ENCODE results near the gene GGA2.
A peak's percentile ranks its signal among the peaks of the same experiment; 100 is the strongest.
"Not testable (repeated sequence)": the region's sequence is repeated elsewhere in the genome, so short reads cannot be mapped to it uniquely, and the experiment has no call there.

The GGA2 gene

GRCh38 chr16:23448392-23448791 lies 61.9 kb downstream of the GGA2 start:
- no peak overlapping the region for H3K27ac ChIP-seq
- peaks cover 14% of the 10 kb centered on the region for H3K36me3 ChIP-seq
- no peaks in the 10 kb centered on the region for H3K27me3 ChIP-seq
- peaks cover 6 to 10% of the 10 kb centered on the region in 2 experiments for H3K4me1 ChIP-seq (ENCODE audit: control insufficient read depth in 1 of 2, insufficient read depth in 1 of 2, low read depth in 1 of 2, low read length in 1 of 2)
- H3K9me3 ChIP-seq: no peaks in the 10 kb centered on the region
- no peak overlapping the region for H3K4me3 ChIP-seq (ENCODE audit: low read depth in 1 of 2, low read length in 1 of 2)
- no peak for TF ChIP-seq CTCF (IDR thresholded peaks at IDR 0.05)

GRCh38 chr16:23437542-23437941 lies 72.8 kb downstream of the GGA2 start:
- H3K27ac ChIP-seq; H3K4me3 ChIP-seq (ENCODE audit: low read depth in 1 of 2, low read length in 1 of 2); H3K27me3 ChIP-seq; H3K9me3 ChIP-seq: not testable (repeated sequence)
- Histone ChIP-seq H3K4me1 (ENCODE audit: control insufficient read depth in 1 of 2, insufficient read depth in 1 of 2, low read depth in 1 of 2, low read length in 1 of 2) (peaks cover 10% of the 10 kb centered on the region in 2 experiments), H3K36me3 (peaks cover 30% of the 10 kb centered on the region)

DNA sequence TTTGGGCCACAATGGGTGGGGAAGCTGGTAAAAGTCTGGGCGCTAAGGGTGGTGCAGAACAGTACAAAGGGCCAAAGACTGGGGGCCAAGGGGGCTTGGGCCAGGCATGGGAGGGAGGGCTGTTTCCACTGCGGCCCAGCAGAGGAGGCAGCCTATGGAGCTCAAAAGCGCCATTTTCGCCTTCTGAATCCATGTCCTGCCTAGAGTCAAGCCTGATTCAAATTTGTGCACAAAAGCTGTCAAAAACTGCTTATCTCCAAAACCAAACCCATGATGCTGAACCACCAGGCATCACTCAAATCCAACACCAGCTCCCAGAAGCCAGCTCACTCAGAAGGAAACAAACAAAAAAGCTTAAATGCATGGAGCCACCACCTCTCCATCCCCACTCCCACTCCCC lies 73.3 kb downstream of the GGA2 start:
- peaks cover 29% of the 10 kb centered on the region for H3K36me3 ChIP-seq
- peaks cover 10% of the 10 kb centered on the region in 2 experiments for H3K4me1 ChIP-seq (ENCODE audit: control insufficient read depth in 1 of 2, insufficient read depth in 1 of 2, low read depth in 1 of 2, low read length in 1 of 2)
- H3K27ac ChIP-seq: no peak overlapping the region
- no peak for TF ChIP-seq CTCF (IDR thresholded peaks at IDR 0.05)
- H3K4me3 ChIP-seq (ENCODE audit: low read depth in 1 of 2, low read length in 1 of 2): no peak overlapping the region
- H3K9me3 ChIP-seq: no peaks in the 10 kb centered on the region
- no peaks in the 10 kb centered on the region for H3K27me3 ChIP-seq

DNA sequence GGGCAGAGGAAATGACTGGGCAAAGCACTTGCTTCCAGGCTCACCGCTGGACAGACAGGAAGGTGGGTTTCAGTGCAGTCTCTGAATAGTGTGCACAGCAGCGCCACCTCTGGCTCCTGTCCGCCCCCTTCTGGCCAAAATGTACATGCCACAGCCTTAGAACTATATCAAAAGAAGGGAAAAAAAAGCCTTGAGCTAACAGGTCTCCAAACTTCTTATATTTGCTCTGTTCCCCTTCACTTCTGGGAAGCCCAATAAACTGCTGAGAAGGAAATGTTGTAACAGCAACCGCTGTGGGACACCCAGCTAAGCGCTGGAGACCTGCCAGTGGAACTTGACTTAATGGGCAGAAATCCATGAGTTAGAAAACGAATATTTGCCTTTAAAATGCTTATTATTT lies 74.8 kb downstream of the GGA2 start:
- Histone ChIP-seq H3K36me3 (peaks cover 23% of the 10 kb centered on the region), H3K27me3 (no peaks in the 10 kb centered on the region), H3K4me3 (ENCODE audit: low read depth in 1 of 2, low read length in 1 of 2) (no peak overlapping the region), H3K4me1 (ENCODE audit: control insufficient read depth in 1 of 2, insufficient read depth in 1 of 2, low read depth in 1 of 2, low read length in 1 of 2) (peaks cover 10% of the 10 kb centered on the region in 2 experiments), H3K9me3 (no peaks in the 10 kb centered on the region), H3K27ac (no peak overlapping the region)
- peak; percentile 48 for TF ChIP-seq CTCF (IDR thresholded peaks at IDR 0.05)

DNA sequence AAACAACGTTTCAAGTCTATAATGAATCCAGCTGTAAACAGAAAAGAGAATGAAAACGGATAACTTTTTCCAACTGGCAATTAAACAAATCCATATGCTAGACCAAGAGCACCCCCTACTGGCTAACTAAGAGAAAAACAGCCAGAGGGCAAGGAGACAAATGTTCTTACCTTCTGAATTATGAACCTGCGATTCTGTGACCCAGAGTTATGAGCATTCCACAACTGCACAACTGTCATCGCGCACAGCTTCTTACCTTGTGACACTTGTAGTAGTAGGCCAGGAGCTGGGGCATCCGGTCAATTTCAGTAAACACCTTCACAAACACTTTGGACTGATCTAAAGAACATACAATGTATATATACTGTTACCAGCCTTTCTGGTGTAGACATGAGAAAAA lies 75.9 kb downstream of the GGA2 start:
- H3K36me3 ChIP-seq: peaks cover 27% of the 10 kb centered on the region

More for the DNA sequence above, 75.9 kb downstream of the GGA2 start:
- H3K27me3 ChIP-seq: no peaks in the 10 kb centered on the region
- no peak overlapping the region for H3K4me3 ChIP-seq (ENCODE audit: low read depth in 1 of 2, low read length in 1 of 2)
- peaks cover 10% of the 10 kb centered on the region in 2 experiments for H3K4me1 ChIP-seq (ENCODE audit: control insufficient read depth in 1 of 2, insufficient read depth in 1 of 2, low read depth in 1 of 2, low read length in 1 of 2)
- no peaks in the 10 kb centered on the region for H3K9me3 ChIP-seq
- H3K27ac ChIP-seq: no peak overlapping the region
- peak; percentile 77 for TF ChIP-seq CTCF (IDR thresholded peaks at IDR 0.05)
